Measurements from ENCODE around the gene ATP8A2. TPM values are rescaled to one million over a fixed set of nuclear protein-coding genes. Genes with fewer than 3 reads are reported as not detected.

Gene ATP8A2
- total and polyA plus RNA-seq, 9 of the 15 experiments (the other 6 are each of a cell fraction or from before 2014, with no cell fraction given) = under 0.01 to 0.33 (median 0.06) TPM; not detected in 4

- no peak for TF ChIP-seq PYGO2 (tag; IDR thresholded peaks at IDR 0.05)
- TF ChIP-seq ZBTB2 (IDR thresholded peaks at IDR 0.05) = no peak
- no peak for TF ChIP-seq FIP1L1 (IDR thresholded peaks at IDR 0.05; ENCODE audit: low read depth, low read length, poor library complexity, severe bottlenecking)
- TF ChIP-seq SUPT5H (IDR thresholded peaks at IDR 0.05) = no peak
- no peak for TF ChIP-seq WHSC1 (IDR thresholded peaks at IDR 0.05; ENCODE audit: low read length)
Measured at GRCh38 chr13:26019251-26019650, 647.5 kb downstream of the ATP8A2 start (continued).

- H3K4me3 ChIP-seq = no peak overlapping the region
- H3K9me1 ChIP-seq (ENCODE audit: control insufficient read depth, insufficient read depth, low read length) = no peaks in the 10 kb centered on the region
- no TSS peak for BruUV-seq (replicated peaks)
- in situ Hi-C loops (cut with MboI) (no loop called here), intact Hi-C loops (cut with micrococcal nuclease) (no loop called here)
- peaks cover 3 to 18% of the 10 kb centered on the region in 2 experiments for H3K27me3 ChIP-seq (ENCODE audit: control insufficient read depth in 2 of 2, insufficient read depth in 2 of 2, low read length in 2 of 2)
- no peak overlapping the region for H2AFZ ChIP-seq (ENCODE audit: low read depth, low read length)
- no peak overlapping the region for H3K9ac ChIP-seq (ENCODE audit: insufficient read depth in 1 of 2, low read depth in 2 of 2, low read length in 2 of 2)
- H3K27ac ChIP-seq (ENCODE audit: extremely low read depth, low read depth, low read length) = no peak overlapping the region
- no peak for TF ChIP-seq GABPB2 (CRISPR knock-in tag; conservative IDR thresholded peaks at IDR 0.05)
- TF ChIP-seq EP400 (IDR thresholded peaks at IDR 0.05) = no peak
- TF ChIP-seq ZNF277 (CRISPR knock-in tag; IDR thresholded peaks at IDR 0.05; ENCODE audit: borderline replicate concordance) = no peak
- no peak for TF ChIP-seq ZKSCAN1 (IDR thresholded peaks at IDR 0.05; ENCODE audit: low read depth, low read length)
- TF ChIP-seq SRSF3 (IDR thresholded peaks at IDR 0.05; ENCODE audit: insufficient read depth, low read length) = no peak
- TF ChIP-seq ZNF436 (CRISPR knock-in tag; IDR thresholded peaks at IDR 0.05) = no peak
- no peak for TF ChIP-seq SRSF9 (IDR thresholded peaks at IDR 0.05; ENCODE audit: borderline replicate concordance, low read depth, low read length)
- TF ChIP-seq PTRF (tag; IDR thresholded peaks at IDR 0.05) = no peak
- TF ChIP-seq HBP1 (CRISPR knock-in tag; IDR thresholded peaks at IDR 0.05) = no peak
- no peak for TF ChIP-seq STAT5B (CRISPR knock-in tag; IDR thresholded peaks at IDR 0.05)
- TF ChIP-seq LEF1 (IDR thresholded peaks at IDR 0.05) = no peak
- ChIA-PET POLR2A (no interaction called here), CTCF (ENCODE audit: low intra/inter-chr PET ratio) (no interaction called here)
- ATAC-seq (no peak), DNase-seq (ENCODE audit: extremely low read depth in 1 of 4, low spot score in 3 of 4) (no peak), FAIRE-seq (no peak)
- H3K36me3 ChIP-seq (ENCODE audit: control insufficient read depth, insufficient read depth, low read length) = no peaks in the 10 kb centered on the region
- no peaks in the 10 kb centered on the region for H3K79me2 ChIP-seq (ENCODE audit: control insufficient read depth, insufficient read depth, low read length)
- H3K4me1 ChIP-seq (replicated peaks in 1 of 2; ENCODE audit: control insufficient read depth in 2 of 2, insufficient read depth in 2 of 2, low read length in 2 of 2) = no peaks in the 10 kb centered on the region
- H3K9me3 ChIP-seq (replicated peaks; ENCODE audit: control insufficient read depth, insufficient read depth, low read depth, low read length) = no peaks in the 10 kb centered on the region
- no peak overlapping the region for H3K4me2 ChIP-seq (ENCODE audit: insufficient read depth, low read length)
- H4K20me1 ChIP-seq (replicated peaks; ENCODE audit: control insufficient read depth, insufficient read depth, low read length) = no peaks in the 10 kb centered on the region
- WGBS (ENCODE audit: insufficient coverage, low coverage, missing lambda C conversion rate) = 3% methylated on average over 18 of the region's 22 CpGs
Measured at GRCh38 chr13:26019881-26020870, 648.4 kb downstream of the ATP8A2 start.

Measured in K562 (cell line).